Measurements from ENCODE around the gene ABO.
"Not testable (repeated sequence)": the region's sequence is repeated elsewhere in the genome, so short reads cannot be mapped to it uniquely, and the experiment has no call there.

The ABO gene

GRCh38 chr9:133234577-133235322, 40.3 kb downstream of the ABO start:
- peak in 1 of 2 donors; percentile 56 for DNase-seq
- H3K9me3 ChIP-seq, result no peaks in the 10 kb centered on the region
- H3K27me3 ChIP-seq, result peaks cover 0 to 30% of the 10 kb centered on the region in 2 donors
- intact Hi-C loops (cut with DNase I; ENCODE audit: low total_unique reads), result no loop called here
- no peak overlapping the region for H3K27ac ChIP-seq
- no peak overlapping the region for H3K4me3 ChIP-seq
- peaks cover 0 to 14% (median 9%) of the 10 kb centered on the region in 4 donors for H3K4me1 ChIP-seq
- TF ChIP-seq, protein P1, sequence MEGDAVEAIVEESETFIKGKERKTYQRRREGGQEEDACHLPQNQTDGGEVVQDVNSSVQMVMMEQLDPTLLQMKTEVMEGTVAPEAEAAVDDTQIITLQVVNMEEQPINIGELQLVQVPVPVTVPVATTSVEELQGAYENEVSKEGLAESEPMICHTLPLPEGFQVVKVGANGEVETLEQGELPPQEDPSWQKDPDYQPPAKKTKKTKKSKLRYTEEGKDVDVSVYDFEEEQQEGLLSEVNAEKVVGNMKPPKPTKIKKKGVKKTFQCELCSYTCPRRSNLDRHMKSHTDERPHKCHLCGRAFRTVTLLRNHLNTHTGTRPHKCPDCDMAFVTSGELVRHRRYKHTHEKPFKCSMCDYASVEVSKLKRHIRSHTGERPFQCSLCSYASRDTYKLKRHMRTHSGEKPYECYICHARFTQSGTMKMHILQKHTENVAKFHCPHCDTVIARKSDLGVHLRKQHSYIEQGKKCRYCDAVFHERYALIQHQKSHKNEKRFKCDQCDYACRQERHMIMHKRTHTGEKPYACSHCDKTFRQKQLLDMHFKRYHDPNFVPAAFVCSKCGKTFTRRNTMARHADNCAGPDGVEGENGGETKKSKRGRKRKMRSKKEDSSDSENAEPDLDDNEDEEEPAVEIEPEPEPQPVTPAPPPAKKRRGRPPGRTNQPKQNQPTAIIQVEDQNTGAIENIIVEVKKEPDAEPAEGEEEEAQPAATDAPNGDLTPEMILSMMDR (IDR thresholded peaks at IDR 0.05), result no peak
- no peaks in the 10 kb centered on the region for H3K36me3 ChIP-seq

- peaks cover 0 to 6% (median 5%) of the 10 kb centered on the region in 4 donors for H3K4me1 ChIP-seq
- TF ChIP-seq, protein P1 (IDR thresholded peaks at IDR 0.05), result no peak
- peaks cover 0 to 22% of the 10 kb centered on the region in 2 donors for H3K27me3 ChIP-seq
- H3K27ac ChIP-seq, result no peak overlapping the region
- H3K4me3 ChIP-seq, result no peak overlapping the region
- no peak for DNase-seq
- intact Hi-C loops (cut with DNase I; ENCODE audit: low total_unique reads), result no loop called here
- H3K36me3 ChIP-seq, result no peaks in the 10 kb centered on the region
- H3K9me3 ChIP-seq, result no peaks in the 10 kb centered on the region
These were observed 41.1 kb downstream of the ABO start for GRCh38 chr9:133233681-133234432.

DNA sequence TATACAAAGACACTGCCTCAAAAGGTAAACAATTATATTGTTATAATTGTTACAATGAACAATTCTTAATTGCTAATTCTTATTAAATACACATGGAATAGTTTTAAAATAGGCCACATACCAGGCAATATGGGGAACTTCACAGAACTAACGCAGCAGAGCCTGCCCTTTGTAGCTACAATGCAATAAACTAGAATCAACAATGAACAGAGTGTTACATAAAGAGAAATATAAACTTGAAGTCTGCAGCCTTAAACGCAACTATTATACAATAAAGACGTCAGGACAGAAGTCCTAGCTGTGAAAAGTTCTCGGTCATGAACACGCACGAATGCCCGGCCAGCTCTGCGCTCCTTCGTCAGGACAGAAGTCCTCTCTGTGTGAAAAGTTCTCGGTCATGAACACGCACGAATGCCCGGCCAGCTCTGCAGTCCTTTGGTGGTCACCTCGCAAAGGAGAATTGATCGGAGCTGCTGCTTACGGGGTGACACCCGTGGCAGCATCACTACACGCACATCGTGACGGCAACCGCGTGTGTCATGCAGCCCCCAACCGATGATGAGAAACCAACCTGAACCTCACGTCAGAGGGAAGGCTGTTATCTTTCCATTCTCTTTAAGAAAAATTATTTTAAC, 43.0 kb downstream of the ABO start:
- DNase-seq; H3K4me1 ChIP-seq; H3K9me3 ChIP-seq; H3K4me3 ChIP-seq; H3K27ac ChIP-seq; intact Hi-C loops (cut with DNase I; ENCODE audit: low total_unique reads); H3K36me3 ChIP-seq: not testable (repeated sequence)
- H3K27me3 ChIP-seq, result peaks cover 0 to 24% of the 10 kb centered on the region in 2 donors

DNA sequence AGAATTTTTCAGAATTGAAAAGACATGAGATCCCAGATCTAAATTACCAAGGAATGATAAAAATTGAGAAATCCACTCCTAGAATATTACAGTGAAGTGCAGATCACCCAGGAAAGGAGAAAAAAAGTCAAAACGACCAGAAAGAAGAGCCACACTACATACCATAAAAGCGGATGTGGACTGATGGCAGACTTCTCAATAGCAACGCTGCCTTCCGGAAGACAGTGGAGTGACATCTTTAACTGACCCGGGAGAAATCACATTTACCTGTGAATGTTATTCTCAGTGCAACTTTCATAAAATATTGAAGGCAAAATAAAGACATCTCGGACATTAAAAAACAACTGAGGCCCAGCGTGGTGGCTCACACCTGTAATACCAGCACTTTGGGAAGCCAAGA, 44.5 kb downstream of the ABO start:
- H3K9me3 ChIP-seq; H3K27ac ChIP-seq; H3K4me3 ChIP-seq; H3K36me3 ChIP-seq; intact Hi-C loops (cut with DNase I; ENCODE audit: low total_unique reads); DNase-seq; H3K4me1 ChIP-seq: not testable (repeated sequence)
- H3K27me3 ChIP-seq, result peaks cover 0 to 30% of the 10 kb centered on the region in 2 donors

DNA sequence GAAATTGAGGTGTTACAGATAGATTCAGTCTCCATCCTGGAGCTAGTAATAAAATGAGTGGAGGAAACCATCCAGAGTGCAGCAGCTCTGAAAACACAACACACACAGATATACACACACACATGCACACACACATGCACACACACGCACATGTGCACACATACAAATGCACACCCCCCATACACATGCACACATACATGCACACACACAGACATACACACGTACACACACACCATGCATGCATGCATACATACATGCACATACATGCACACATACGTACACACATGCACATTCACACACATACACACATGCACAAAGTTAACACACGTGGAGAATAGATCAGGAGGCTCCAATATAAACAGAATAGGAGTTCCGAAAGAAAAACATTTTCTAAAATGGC, 44.9 kb downstream of the ABO start:
- Histone ChIP-seq H3K4me1 (no peaks in the 10 kb centered on the region), H3K9me3 (no peaks in the 10 kb centered on the region), H3K27me3 (peaks cover 0 to 33% of the 10 kb centered on the region in 2 donors), H3K4me3 (no peak overlapping the region), H3K27ac (no peak overlapping the region), H3K36me3 (no peaks in the 10 kb centered on the region)
- intact Hi-C loops (cut with DNase I; ENCODE audit: low total_unique reads), result no loop called here
- TF ChIP-seq, protein P1 (IDR thresholded peaks at IDR 0.05), result no peak
- DNase-seq, result no peak

GRCh38 chr9:133228474-133229193, 46.4 kb downstream of the ABO start:
- H3K27me3 ChIP-seq, result peaks cover 0 to 43% of the 10 kb centered on the region in 2 donors
- DNase-seq; H3K9me3 ChIP-seq; H3K4me3 ChIP-seq; H3K4me1 ChIP-seq; H3K27ac ChIP-seq; intact Hi-C loops (cut with DNase I; ENCODE audit: low total_unique reads); H3K36me3 ChIP-seq: not testable (repeated sequence)

DNA sequence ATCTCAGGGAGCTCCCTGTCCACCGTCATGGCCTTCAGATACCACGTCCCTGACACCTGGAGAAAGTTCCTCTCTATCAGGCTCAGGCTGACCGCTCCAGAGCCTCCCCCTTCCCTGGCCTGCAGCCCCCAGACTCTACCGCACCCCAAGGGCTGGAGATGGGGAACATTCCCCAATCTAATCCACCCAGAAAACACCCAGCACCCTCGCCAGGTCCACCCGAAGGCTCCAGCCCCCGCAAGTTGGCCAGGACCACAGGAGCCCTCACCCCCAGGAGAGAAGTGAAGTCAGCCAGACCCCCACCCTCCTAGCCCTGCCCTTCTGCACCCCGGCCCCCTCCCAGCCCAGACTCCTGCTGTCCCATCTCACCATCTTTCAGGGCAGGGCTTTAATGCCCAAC, 47.0 kb downstream of the ABO start:
- intact Hi-C loops (cut with DNase I; ENCODE audit: low total_unique reads); H3K36me3 ChIP-seq; H3K4me3 ChIP-seq; H3K27ac ChIP-seq; H3K9me3 ChIP-seq; H3K4me1 ChIP-seq: not testable (repeated sequence)
- H3K27me3 ChIP-seq, result peaks cover 0 to 46% of the 10 kb centered on the region in 2 donors
- peak in 1 of 2 donors; percentile 49 for DNase-seq
